HG02623 (cell line): ENCODE measurements around the gene TAPT1.
"Not testable (repeated sequence)": the region's sequence is repeated elsewhere in the genome, so short reads cannot be mapped to it uniquely, and the experiment has no call there.

Experiments used
- ATAC-seq: cut with Tn5 transposase; IDR thresholded peaks from one replicate; pipeline ENCODE4 v1.9.1; 2021; ENCODE audit warnings: moderate library complexity; ENCODE audit not compliant: unreplicated experiment

The TAPT1 gene

GRCh38 chr4:16217300-16218051 lies 8.8 kb downstream of the TAPT1 start:
- peak; percentile 77 for ATAC-seq

- no peak for ATAC-seq
These were observed 13.2 kb downstream of the TAPT1 start for GRCh38 chr4:16213121-16213520.

GRCh38 chr4:16212138-16212782 lies 14.0 kb downstream of the TAPT1 start:
- no peak for ATAC-seq

- no peak for ATAC-seq
These were observed 18.9 kb downstream of the TAPT1 start for GRCh38 chr4:16207409-16207808.

- no peak for ATAC-seq
These were observed 19.4 kb downstream of the TAPT1 start for GRCh38 chr4:16206848-16207247.

GRCh38 chr4:16206301-16206700 lies 20.0 kb downstream of the TAPT1 start:
- no peak for ATAC-seq

GRCh38 chr4:16205298-16206164 lies 20.7 kb downstream of the TAPT1 start:
- peak; percentile 86 for ATAC-seq

- ATAC-seq, result no peak
These were observed 21.8 kb downstream of the TAPT1 start for GRCh38 chr4:16204505-16204904.

- ATAC-seq, result no peak
These were observed 23.2 kb downstream of the TAPT1 start for GRCh38 chr4:16203083-16203482.

GRCh38 chr4:16202598-16202997 lies 23.7 kb downstream of the TAPT1 start:
- no peak for ATAC-seq

- ATAC-seq, result no peak
These were observed 27.2 kb downstream of the TAPT1 start for GRCh38 chr4:16199093-16199492.

GRCh38 chr4:16197876-16198665 lies 28.2 kb downstream of the TAPT1 start:
- no peak for ATAC-seq

GRCh38 chr4:16196482-16197393 lies 29.5 kb downstream of the TAPT1 start:
- ATAC-seq, result peak; percentile 69

- ATAC-seq, result no peak
These were observed 31.1 kb downstream of the TAPT1 start for GRCh38 chr4:16195209-16195608.

- not testable (repeated sequence) for ATAC-seq
These were observed 31.5 kb downstream of the TAPT1 start for GRCh38 chr4:16194798-16195197.

- no peak for ATAC-seq
These were observed 32.1 kb downstream of the TAPT1 start for GRCh38 chr4:16194214-16194613.

GRCh38 chr4:16192631-16193518 lies 33.4 kb downstream of the TAPT1 start:
- ATAC-seq, result no peak

- ATAC-seq, result no peak
These were observed 34.2 kb downstream of the TAPT1 start for GRCh38 chr4:16192057-16192456.

GRCh38 chr4:16187455-16187854 lies 38.8 kb downstream of the TAPT1 start:
- ATAC-seq, result no peak
